Hepatocyte (in vitro differentiated cells): Measurements from ENCODE around the gene PDSS2.

Source experiments
- EZH2 ChIP-seq: fragments of 200-600 bp; sonication (generic); IDR thresholded peaks from 2 replicates; pipeline ENCODE4 v1.6.1; 2016; ENCODE audit warnings: antibody characterized with exemption, mild to moderate bottlenecking, borderline replicate concordance
- EZH2phosphoT487 ChIP-seq: fragments of 200-600 bp; sonication (generic); IDR thresholded peaks from one replicate; pipeline ENCODE4 v1.6.1; 2018; ENCODE audit warnings: antibody characterized with exemption, mild to moderate bottlenecking, low read depth, moderate library complexity; ENCODE audit not compliant: unreplicated experiment, severe bottlenecking
- TF ChIP-seq, protein P1 (sequence below): fragments of 200-600 bp; sonication (generic); IDR thresholded peaks from 2 replicates; pipeline ENCODE4 v1.5.1; 2016; ENCODE audit warnings: antibody characterized with exemption, mild to moderate bottlenecking; ENCODE audit not compliant: poor library complexity

DNA sequence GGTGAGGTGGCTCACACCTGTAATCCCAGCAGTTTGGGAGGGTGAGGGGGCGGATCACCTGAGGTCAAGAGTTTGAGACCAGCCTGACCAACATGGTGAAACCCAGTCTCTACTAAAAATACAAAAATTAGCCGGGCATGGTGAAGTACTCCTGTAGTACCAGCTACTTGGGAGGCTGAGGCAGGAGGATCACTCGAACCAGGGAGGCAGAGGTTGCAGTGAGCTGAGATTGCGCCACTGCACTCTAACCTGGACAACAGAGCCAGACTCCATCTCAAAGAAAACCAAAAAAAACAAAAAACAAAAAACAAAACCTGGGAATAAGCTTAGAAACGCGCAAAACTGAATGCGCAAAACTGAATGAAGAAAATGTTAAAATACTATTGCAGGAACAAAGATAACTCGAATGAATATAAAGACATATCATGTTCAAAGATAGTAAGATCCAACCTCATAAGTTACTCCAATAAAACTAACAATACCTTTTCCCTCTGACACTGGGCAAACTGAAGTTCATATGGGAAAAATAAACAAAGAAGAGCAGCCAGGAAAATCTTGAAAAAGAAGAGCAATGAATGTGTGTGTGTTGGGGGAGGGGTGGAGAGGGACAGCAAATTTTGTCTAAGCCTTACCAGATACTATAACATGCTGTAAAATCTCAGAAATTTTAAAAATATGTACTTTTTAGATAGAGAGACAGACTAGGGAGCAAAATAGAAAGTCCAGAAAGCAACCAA is 243.0 kb downstream of the PDSS2 start:
- TF ChIP-seq, protein P1, sequence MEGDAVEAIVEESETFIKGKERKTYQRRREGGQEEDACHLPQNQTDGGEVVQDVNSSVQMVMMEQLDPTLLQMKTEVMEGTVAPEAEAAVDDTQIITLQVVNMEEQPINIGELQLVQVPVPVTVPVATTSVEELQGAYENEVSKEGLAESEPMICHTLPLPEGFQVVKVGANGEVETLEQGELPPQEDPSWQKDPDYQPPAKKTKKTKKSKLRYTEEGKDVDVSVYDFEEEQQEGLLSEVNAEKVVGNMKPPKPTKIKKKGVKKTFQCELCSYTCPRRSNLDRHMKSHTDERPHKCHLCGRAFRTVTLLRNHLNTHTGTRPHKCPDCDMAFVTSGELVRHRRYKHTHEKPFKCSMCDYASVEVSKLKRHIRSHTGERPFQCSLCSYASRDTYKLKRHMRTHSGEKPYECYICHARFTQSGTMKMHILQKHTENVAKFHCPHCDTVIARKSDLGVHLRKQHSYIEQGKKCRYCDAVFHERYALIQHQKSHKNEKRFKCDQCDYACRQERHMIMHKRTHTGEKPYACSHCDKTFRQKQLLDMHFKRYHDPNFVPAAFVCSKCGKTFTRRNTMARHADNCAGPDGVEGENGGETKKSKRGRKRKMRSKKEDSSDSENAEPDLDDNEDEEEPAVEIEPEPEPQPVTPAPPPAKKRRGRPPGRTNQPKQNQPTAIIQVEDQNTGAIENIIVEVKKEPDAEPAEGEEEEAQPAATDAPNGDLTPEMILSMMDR: no peak
- TF ChIP-seq EZH2 (no peak), EZH2phosphoT487 (no peak)
